ENCODE results near the gene TMUB1. TPM values are rescaled to one million over a fixed set of nuclear protein-coding genes. Genes with fewer than 3 reads are reported as not detected.
A peak's percentile ranks its signal among the peaks of the same experiment; 100 is the strongest.

Gene TMUB1
- total and polyA plus RNA-seq, 9 of the 15 experiments (the other 6 are each of a cell fraction or from before 2014, with no cell fraction given) = 0.14 to 241 (median 74.1) TPM

GRCh38 chr7:151123158-151123821, 40.0 kb upstream of the TMUB1 start (continued):
- TF ChIP-seq BRCA1 (IDR thresholded peaks at IDR 0.05) (no peak), BRCA1 (CRISPR knock-in tag; IDR thresholded peaks at IDR 0.05) (0 out of 2 replicates have a peak, but pooled peaks have one; percentile 56), NR2F6 (CRISPR knock-in tag; IDR thresholded peaks at IDR 0.05) (0 out of 2 replicates have a peak, but pooled peaks have one; percentile 42), RBM22 (IDR thresholded peaks at IDR 0.05; ENCODE audit: low read depth, low read length, poor library complexity, severe bottlenecking) (peak; percentile 12), CHD2 (IDR thresholded peaks at IDR 0.05; ENCODE audit: low read depth, low read length) (no peak), ZNF830 (CRISPR knock-in tag; IDR thresholded peaks at IDR 0.05) (no peak), ZNF277 (CRISPR knock-in tag; IDR thresholded peaks at IDR 0.05; ENCODE audit: borderline replicate concordance) (no peak), MTF1 (CRISPR knock-in tag; IDR thresholded peaks at IDR 0.05; ENCODE audit: borderline replicate concordance) (0 out of 2 replicates have a peak, but pooled peaks have one; percentile 26), MCM2 (IDR thresholded peaks at IDR 0.05; ENCODE audit: low read depth) (no peak), SIN3B (IDR thresholded peaks at IDR 0.05; ENCODE audit: low read depth) (no peak), FIP1L1 (IDR thresholded peaks at IDR 0.05; ENCODE audit: low read depth, low read length, poor library complexity, severe bottlenecking) (peak; percentile 50), EWSR1 (IDR thresholded peaks at IDR 0.05; ENCODE audit: borderline replicate concordance, low read depth, partially characterized antibody) (no peak), ZHX1 (conservative IDR thresholded peaks at IDR 0.05; ENCODE audit: low read length) (no peak)

Data from K562 (cell line).